HG03159 (cell line): Measurements from ENCODE around the gene NEB.
"Not testable (repeated sequence)": the region's sequence is repeated elsewhere in the genome, so short reads cannot be mapped to it uniquely, and the experiment has no call there.

ENCODE experiments used
- ATAC-seq: cut with Tn5 transposase; IDR thresholded peaks from one replicate; pipeline ENCODE4 v1.9.1; 2021; ENCODE audit warnings: mild to moderate bottlenecking, moderate library complexity; ENCODE audit not compliant: unreplicated experiment

The NEB gene

DNA sequence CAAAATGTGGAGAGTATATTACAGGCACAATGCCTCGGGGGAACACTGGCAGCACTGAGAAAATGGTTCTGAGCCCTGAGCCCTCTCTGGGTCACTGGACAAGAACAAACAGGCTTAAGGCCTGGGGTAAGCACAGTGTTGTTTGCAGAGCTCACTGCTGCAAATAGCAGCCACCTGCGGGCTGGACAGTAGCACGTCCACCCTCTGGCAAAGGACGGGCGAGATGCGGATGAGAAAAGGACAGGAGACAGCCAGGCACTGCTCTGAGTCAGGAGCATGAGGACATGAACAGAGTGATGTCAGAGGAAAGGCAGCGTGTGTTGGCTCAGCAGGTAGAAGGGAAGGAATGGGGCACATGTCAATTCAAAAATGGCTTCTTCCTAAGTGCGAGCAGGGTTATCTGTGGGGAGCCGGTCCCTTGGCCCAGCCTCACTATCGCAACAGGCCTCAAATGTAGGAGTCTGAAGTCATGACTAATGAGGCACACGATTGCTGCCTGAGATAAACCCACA is 25.9 kb upstream of the NEB start:
- no peak for ATAC-seq

DNA sequence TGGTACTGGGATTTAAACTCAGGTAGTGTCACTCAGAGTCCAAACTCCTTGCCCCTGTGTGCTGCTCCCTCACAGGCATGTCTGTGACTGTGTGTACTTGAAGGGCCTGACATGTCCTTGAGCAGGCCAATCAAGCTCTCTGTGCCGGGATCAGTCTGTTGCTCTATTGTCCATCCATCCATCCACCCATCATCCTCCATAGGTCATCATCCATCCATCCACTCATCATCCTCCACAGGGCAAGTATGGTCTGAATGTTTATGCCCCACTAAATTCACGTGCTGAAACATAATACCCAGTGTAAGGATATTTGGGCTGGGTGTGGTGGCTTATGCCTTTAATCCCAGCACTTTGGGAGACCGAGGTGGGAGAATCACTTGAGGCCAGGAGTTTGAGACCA is 24.5 kb upstream of the NEB start:
- ATAC-seq, result no peak

DNA sequence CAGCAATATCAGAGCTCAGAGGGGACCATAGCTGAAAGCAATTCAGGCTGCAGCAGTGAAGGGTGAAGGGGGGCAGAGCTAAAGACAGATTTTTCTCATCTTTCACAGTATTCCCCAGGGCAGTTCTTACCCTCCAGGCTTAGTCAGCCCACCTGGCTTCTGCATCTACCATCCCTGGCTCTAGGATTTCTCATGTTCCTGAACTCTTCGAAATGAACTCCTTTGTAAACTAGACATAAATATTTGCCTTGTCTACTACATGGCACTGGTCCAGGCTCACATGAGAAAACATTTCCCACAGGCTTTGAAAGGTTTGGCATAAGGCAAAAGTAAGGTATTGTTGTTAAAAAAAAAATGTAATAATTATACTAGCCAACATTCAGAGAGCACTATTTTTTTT is 23.6 kb upstream of the NEB start:
- ATAC-seq, result no peak

- no peak for ATAC-seq
Observed at GRCh38 chr2:151756820-151757219, 22.5 kb upstream of the NEB start.

DNA sequence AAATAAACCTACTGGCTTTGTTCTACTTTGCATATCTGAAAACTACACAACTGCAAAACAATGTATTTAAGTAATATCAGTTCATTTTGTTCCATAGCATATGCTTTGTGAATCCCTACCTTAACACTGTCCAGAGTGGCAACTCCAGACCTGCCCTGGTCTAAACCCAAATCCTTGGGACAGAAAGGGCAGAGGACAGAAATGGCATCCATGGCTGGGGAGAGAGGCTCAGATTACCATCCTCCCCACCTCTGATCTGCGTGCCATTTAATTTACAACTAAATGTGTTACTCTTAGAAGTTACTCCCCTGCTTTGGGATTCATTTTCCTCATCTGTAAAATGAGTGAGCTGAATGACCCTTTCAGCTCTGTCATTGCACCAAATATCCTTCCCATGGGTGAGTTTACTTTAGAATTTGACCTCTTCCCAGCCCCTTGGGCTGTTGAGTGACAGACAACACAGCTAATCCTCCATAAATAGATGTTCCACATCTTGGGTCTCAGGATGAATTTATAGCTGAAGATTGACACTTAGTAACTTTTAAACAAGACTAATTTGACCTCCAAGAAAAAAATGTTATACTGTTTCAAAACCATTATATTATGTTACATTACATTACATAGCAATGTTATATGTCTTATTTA is 20.1 kb upstream of the NEB start:
- ATAC-seq, result no peak

GRCh38 chr2:151753540-151753939 is 19.3 kb upstream of the NEB start:
- no peak for ATAC-seq

- not testable (repeated sequence) for ATAC-seq
Observed at GRCh38 chr2:151745261-151745660, 11.0 kb upstream of the NEB start.

DNA sequence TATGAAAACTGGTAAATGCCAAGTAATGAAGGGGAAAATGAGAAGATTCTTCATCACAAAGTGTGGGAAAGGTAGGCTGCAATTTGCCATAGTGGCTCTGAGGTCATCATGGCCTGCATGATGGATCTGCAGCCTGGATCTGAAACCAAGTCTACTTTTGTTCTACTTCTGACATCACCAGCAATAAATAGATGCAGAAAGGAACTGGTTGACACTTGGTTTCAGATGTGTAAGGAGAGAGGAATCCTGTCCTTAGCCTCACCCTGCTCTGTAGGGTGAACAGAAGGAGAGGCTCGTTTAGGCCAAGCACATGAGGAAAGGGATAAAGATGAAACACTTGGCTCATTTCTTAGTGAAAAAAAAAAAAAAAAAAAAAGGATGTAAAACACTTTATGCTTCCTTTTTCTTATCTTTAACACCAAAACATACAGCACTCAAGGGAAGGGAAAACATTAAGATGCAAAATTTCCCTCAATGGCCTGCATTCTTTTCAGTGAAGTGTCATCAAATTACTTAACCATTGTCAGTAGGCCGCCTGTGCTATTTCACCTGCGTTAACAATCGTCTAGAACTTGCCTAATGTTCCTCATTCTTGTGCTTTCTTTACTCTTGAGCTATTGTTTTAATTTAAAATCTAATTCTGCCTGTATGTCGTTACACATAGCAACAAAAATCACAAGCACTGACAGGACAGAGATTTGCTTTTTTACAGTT is 3.9 kb downstream of the NEB start:
- no peak for ATAC-seq

GRCh38 chr2:151729837-151730236 is 4.4 kb downstream of the NEB start:
- no peak for ATAC-seq

GRCh38 chr2:151729415-151729811 is 4.9 kb downstream of the NEB start:
- ATAC-seq, result no peak

DNA sequence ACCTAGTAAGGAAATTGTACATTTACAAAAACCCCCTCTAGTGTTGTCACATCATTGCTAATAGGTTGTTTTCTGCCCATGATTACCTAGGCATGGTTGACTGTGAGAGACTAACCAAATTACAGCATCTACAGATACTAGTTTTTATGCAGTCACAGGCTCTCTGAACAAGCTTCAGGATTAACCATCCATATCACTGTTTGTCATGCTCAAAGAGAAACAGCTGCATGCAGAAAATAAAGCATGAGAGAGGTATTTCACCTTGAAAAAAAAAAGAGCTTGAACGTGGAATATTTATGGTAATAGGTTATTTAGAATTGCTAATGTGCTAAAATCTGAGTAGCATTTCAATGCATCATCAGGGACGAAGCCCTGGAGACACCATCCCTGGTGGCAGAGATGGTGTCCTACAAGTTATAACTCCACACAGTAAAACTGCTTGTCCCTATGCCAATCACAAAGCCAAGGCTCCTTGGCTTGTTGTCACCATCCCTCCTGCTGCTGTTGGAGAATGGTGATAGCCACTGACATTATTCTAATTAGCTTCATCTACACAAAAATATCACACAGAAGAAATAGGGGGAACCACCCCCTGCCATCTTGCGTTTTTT is 5.4 kb downstream of the NEB start:
- peak; percentile 54 for ATAC-seq

GRCh38 chr2:151727593-151728552 is 6.4 kb downstream of the NEB start:
- ATAC-seq, result no peak

DNA sequence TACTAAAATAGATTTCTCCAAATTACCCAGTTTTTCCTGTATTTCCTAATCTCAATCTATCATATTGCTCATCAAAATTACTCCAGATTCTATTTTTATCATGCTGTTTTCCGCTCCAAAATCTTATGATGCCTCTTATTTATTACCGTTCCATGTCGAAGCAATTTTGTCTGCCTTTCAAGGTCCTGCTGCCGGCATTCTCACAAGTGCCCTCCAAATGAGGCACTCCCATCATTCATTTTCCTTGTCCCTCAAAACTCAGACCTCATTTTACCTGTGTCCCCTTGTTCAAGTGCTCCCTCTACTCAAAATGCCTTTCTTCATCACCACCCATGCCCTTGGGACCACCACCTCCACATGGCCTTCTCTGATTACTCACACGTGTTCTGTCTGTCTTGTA is 13.1 kb downstream of the NEB start:
- no peak for ATAC-seq

DNA sequence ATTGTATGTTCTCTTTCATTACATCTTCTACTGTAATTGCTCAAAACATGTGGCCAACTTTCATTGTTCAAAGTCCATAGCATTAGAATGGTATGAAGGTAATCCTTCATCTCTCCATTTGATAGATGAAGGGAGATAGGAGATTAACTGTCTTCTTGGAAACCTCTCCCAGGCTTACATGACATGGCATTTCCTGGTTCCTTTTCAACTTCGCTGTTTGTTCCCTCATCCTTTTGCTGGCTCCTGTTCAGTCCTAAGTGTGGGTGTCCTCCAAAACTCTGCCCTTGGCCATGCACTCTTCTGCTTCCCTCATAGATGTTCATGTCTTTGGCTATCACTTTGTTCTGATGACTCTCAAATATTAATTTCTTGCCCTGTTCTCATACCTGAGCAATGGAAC is 13.8 kb downstream of the NEB start:
- ATAC-seq, result no peak

GRCh38 chr2:151718796-151719195 is 15.5 kb downstream of the NEB start:
- ATAC-seq, result no peak

- no peak for ATAC-seq
Observed at GRCh38 chr2:151718247-151718646, 16.0 kb downstream of the NEB start.

DNA sequence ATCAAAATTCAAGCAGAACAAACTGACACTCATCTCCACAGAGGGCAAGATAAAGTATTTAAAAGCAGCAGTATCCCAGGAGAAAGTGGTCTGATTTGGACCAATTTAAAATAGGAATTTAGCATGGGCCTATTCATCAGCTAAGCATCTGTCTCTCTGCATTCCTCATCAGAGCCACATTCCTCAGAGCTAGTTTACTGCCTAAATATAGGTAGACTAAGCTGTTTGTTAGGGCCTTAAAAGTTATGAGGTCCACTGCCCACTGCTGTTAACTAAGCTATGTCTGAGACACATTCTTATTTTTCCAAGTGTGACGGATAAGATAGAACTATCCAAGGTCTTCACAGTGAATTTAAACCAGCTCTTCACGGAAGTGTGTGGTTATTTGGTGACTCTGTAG is 17.6 kb downstream of the NEB start:
- ATAC-seq, result no peak

GRCh38 chr2:151713291-151713903 is 20.9 kb downstream of the NEB start:
- ATAC-seq, result no peak

- no peak for ATAC-seq
Observed at GRCh38 chr2:151711025-151711424, 23.3 kb downstream of the NEB start.

GRCh38 chr2:151708788-151709187 is 25.5 kb downstream of the NEB start:
- ATAC-seq, result no peak

DNA sequence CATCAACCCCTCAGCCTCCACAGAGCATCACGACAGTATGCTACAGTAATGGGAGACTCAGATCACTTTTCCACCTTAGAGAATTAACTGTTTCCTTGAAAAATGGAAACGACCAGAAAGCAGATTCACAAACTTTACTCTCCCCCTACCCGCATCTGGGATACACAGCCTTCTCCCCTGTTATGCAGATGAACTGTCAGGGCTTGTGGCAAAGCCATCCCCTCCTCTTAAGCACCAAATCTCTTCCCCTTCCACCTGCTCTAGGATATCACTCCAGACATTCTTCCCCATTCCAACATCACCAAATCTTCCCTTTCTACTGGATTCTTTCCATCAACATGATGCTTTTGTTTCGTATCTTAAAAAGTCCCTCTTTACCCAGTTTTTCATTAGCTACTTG is 26.4 kb downstream of the NEB start:
- no peak for ATAC-seq
